ENCODE results near the gene HOXA13. TPM values are rescaled to one million over a fixed set of nuclear protein-coding genes. Genes with fewer than 3 reads are reported as not detected.
A peak's percentile ranks its signal among the peaks of the same experiment; 100 is the strongest.

HOXA13 gene
- polyA plus RNA-seq, 1 donor (not counting 4 experiments of a cell fraction or from before 2014, with no cell fraction given): not detected

DNA sequence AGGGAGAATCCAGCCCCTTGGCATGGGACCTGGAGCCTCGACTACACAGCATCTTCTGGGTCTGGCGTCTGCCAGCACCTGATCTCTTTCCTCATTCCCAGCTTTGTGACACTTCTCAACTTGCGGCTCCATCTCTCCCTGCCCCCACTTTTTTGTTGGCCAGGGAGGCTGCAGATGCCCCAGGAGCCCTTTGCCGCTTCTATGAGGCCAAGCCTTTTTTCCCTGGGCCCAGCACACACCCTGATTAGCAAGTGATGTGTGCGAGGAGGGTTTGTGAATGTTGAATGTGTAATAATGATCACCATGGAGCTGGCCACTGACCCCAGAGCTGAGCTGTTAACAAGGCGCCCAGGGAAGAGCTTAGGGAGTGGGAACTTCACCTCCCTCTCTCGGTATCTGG is 47.1 kb upstream of the HOXA13 start:
- H3K4me2 ChIP-seq (ENCODE audit: control insufficient read depth, extremely low read depth, insufficient read depth, low read depth, low read length): no peak overlapping the region
- no peaks in the 10 kb centered on the region for H3K79me2 ChIP-seq (ENCODE audit: control insufficient read depth, insufficient read depth, low read length)
- TF ChIP-seq EZH2 (IDR thresholded peaks at IDR 0.05; ENCODE audit: low read length) (peak; percentile 43), CTCF (optimal IDR thresholded peaks at IDR 0.05 in 1 of 3, IDR thresholded peaks at IDR 0.05 in 1 of 3, conservative IDR thresholded peaks at IDR 0.05 in 1 of 3; ENCODE audit: extremely low read depth in 1 of 3, insufficient read depth in 2 of 3, low read length in 3 of 3) (no peak)
- H3K9me1 ChIP-seq (ENCODE audit: control insufficient read depth, extremely low read depth, insufficient read depth, low read length): no peaks in the 10 kb centered on the region
- H4K20me1 ChIP-seq (ENCODE audit: control insufficient read depth, extremely low read depth, insufficient read depth, low read length): peaks cover 7% of the 10 kb centered on the region
- H2AFZ ChIP-seq (ENCODE audit: control insufficient read depth, low read length): no peak overlapping the region
- H3K9me3 ChIP-seq (ENCODE audit: control insufficient read depth, low read depth, low read length): no peaks in the 10 kb centered on the region
- no peak overlapping the region for H3K4me3 ChIP-seq (ENCODE audit: control insufficient read depth in 2 of 3, extremely low read depth in 1 of 3, insufficient read depth in 2 of 3, low read depth in 1 of 3, low read length in 3 of 3)
- DNase-seq (ENCODE audit: low read depth, low spot score) (no peak), FAIRE-seq (no peak)
- dilution Hi-C loops (cut with MboI; ENCODE audit: extremely low pct_ligation_motif_present, low sequenced_read_pairs): no loop called here
- H3K9ac ChIP-seq (ENCODE audit: control insufficient read depth, extremely low read depth, insufficient read depth, low read length): no peak overlapping the region
- no peak overlapping the region for H3K27ac ChIP-seq (ENCODE audit: control insufficient read depth, insufficient read depth, low read length)
- no peaks in the 10 kb centered on the region for H3K36me3 ChIP-seq (ENCODE audit: control insufficient read depth in 2 of 2, extremely low read depth in 1 of 2, insufficient read depth in 2 of 2, low read length in 2 of 2)
- H3K4me1 ChIP-seq (ENCODE audit: control insufficient read depth, extremely low read depth, insufficient read depth, low read length): peaks cover 16% of the 10 kb centered on the region
- H3K27me3 ChIP-seq (ENCODE audit: control insufficient read depth, extremely low read depth, insufficient read depth, low read length): peaks cover 100% of the 10 kb centered on the region

DNA sequence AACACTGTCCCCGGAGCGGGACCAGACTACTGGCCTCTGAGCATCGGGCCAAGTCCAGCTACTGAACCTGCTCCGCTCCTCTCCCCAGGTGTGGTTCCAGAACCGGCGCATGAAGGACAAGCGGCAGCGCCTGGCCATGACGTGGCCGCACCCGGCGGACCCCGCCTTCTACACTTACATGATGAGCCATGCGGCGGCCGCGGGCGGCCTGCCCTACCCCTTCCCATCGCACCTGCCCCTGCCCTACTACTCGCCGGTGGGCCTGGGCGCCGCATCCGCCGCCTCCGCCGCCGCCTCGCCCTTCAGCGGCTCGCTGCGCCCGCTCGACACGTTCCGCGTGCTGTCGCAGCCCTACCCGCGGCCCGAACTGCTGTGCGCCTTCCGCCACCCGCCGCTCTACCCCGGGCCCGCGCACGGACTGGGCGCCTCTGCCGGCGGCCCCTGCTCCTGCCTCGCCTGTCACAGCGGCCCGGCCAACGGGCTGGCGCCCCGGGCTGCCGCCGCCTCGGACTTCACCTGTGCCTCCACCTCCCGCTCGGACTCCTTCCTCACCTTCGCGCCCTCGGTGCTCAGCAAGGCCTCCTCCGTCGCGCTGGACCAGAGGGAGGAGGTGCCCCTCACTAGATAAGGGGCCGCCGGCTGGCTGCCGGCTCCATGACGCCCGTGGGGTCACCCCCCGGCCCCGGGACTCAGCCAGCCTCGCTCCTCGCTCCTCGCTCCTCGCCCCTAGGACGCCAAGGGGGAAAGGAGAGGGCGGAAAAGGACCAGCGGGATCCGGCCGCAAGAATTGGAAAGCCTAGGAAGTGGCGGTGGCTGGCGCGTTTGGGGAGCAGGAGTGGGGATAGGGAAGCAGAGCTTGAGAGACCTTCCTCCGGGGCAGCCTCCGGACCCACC is 46.2 kb upstream of the HOXA13 start:
- no peaks in the 10 kb centered on the region for H3K9me1 ChIP-seq (ENCODE audit: control insufficient read depth, extremely low read depth, insufficient read depth, low read length)
- H3K4me2 ChIP-seq (ENCODE audit: control insufficient read depth, extremely low read depth, insufficient read depth, low read depth, low read length): peak overlapping the region; percentile 60
- no peak overlapping the region for H2AFZ ChIP-seq (ENCODE audit: control insufficient read depth, low read length)
- no peak for DNase-seq (ENCODE audit: low read depth, low spot score)
- H3K4me1 ChIP-seq (ENCODE audit: control insufficient read depth, extremely low read depth, insufficient read depth, low read length): peaks cover 16% of the 10 kb centered on the region
- no peaks in the 10 kb centered on the region for H3K36me3 ChIP-seq (ENCODE audit: control insufficient read depth in 2 of 2, extremely low read depth in 1 of 2, insufficient read depth in 2 of 2, low read length in 2 of 2)
- peaks cover 7% of the 10 kb centered on the region for H4K20me1 ChIP-seq (ENCODE audit: control insufficient read depth, extremely low read depth, insufficient read depth, low read length)
- H3K27ac ChIP-seq (ENCODE audit: control insufficient read depth, insufficient read depth, low read length): no peak overlapping the region
- FAIRE-seq: no peak
- peak overlapping the region in 1 of 3 experiments; percentile 13 for H3K4me3 ChIP-seq (ENCODE audit: control insufficient read depth in 2 of 3, extremely low read depth in 1 of 3, insufficient read depth in 2 of 3, low read depth in 1 of 3, low read length in 3 of 3)
- peaks cover 100% of the 10 kb centered on the region for H3K27me3 ChIP-seq (ENCODE audit: control insufficient read depth, extremely low read depth, insufficient read depth, low read length)
- TF ChIP-seq EZH2 (IDR thresholded peaks at IDR 0.05; ENCODE audit: low read length) (peak; percentile 86), CTCF (optimal IDR thresholded peaks at IDR 0.05 in 1 of 3, IDR thresholded peaks at IDR 0.05 in 1 of 3, conservative IDR thresholded peaks at IDR 0.05 in 1 of 3; ENCODE audit: extremely low read depth in 1 of 3, insufficient read depth in 2 of 3, low read length in 3 of 3) (no peak)
- no peak overlapping the region for H3K9ac ChIP-seq (ENCODE audit: control insufficient read depth, extremely low read depth, insufficient read depth, low read length)
- no peaks in the 10 kb centered on the region for H3K9me3 ChIP-seq (ENCODE audit: control insufficient read depth, low read depth, low read length)
- H3K79me2 ChIP-seq (ENCODE audit: control insufficient read depth, insufficient read depth, low read length): no peaks in the 10 kb centered on the region
- dilution Hi-C loops (cut with MboI; ENCODE audit: extremely low pct_ligation_motif_present, low sequenced_read_pairs): no loop called here

All from keratinocyte (primary cell).